Right lobe of liver (tissue), 4 donors: ENCODE data around the gene CCL28.

Experiments
- CTCF ChIP-seq, 4 donors: fragments of 200-600 bp in 3 of 4; fragments of 450-650 bp in 1 of 4; IDR thresholded peaks; one replicate each; pipeline versions ENCODE4 v1.5.1 to v1.8.0; 2016 to 2022; ENCODE audit warnings: antibody characterized with exemption in 4 of 4, mild to moderate bottlenecking in 2 of 4
- POLR2A ChIP-seq: fragments of 450-650 bp; IDR thresholded peaks from one replicate; pipeline ENCODE4 v1.6.1; 2017; ENCODE audit warnings: antibody characterized with exemption, mild to moderate bottlenecking
- donor health status: DM: no; HTN: no; CAD: no.
- donor health status: DM: no; HTN: no; CAD: no.
- donor health status: DM: no; HTN: yes; CAD: no.

- no peak for TF ChIP-seq CTCF (IDR thresholded peaks at IDR 0.05)
- no peak for TF ChIP-seq POLR2A
These were observed 41.8 kb downstream of the CCL28 start for GRCh38 chr5:43370352-43370751.
